Cardiac muscle cell (in vitro differentiated cells and primary cell): ENCODE measurements around the gene SLA2. TPM values are rescaled to one million over a fixed set of nuclear protein-coding genes. Genes with fewer than 3 reads are reported as not detected.
A peak's percentile ranks its signal among the peaks of the same experiment; 100 is the strongest.

ENCODE experiments used
- DNase-seq, 2 donors: peaks; one replicate each; pipeline versions ENCODE4 v3.0.0 to v3.0.0-alpha.2; 2010 to 2017; ENCODE audit warnings: low read depth in 1 of 2, low spot score in 1 of 2
- H3K27ac ChIP-seq: fragments of 200-600 bp; sonication (generic); 2 replicates; pipeline ENCODE4 v1.5.1; 2016
- H3K27me3 ChIP-seq: fragments of 200-600 bp; sonication (generic); 2 replicates; pipeline ENCODE4 v1.6.0; 2016; ENCODE audit warnings: control low read depth
- H3K36me3 ChIP-seq: fragments of 200-600 bp; sonication (generic); 2 replicates; pipeline ENCODE4 v1.5.1; 2016; ENCODE audit warnings: control low read depth
- H3K4me1 ChIP-seq: fragments of 200-600 bp; sonication (generic); 2 replicates; pipeline ENCODE4 v1.8.1; 2017; ENCODE audit warnings: low read depth, mild to moderate bottlenecking, mixed run types
- H3K4me3 ChIP-seq: fragments of 200-600 bp; sonication (generic); 2 replicates; pipeline ENCODE4 v1.5.1; 2016; ENCODE audit warnings: mild to moderate bottlenecking
- H3K9me3 ChIP-seq: fragments of 200-600 bp; sonication (generic); 2 replicates; pipeline ENCODE4 v1.5.1; 2017; ENCODE audit warnings: low read depth, mild to moderate bottlenecking, control low read depth
- CTCF ChIP-seq: IDR thresholded peaks from 2 replicates; pipeline ENCODE4 v1.5.1; 2012; ENCODE audit warnings: low read depth, mild to moderate bottlenecking, low read length
- polyA plus RNA-seq: library from polyadenylated mRNA; unstranded; fragments of >200 nt; fragmentation: Nextera tagmentation; extraction: Ambion mirVana; gene quantifications from 2 replicates; pipeline ENCODE4 v1.2.1, GENCODE V29; 2016
- total RNA-seq: library from RNA; depleted of rRNA; stranded (reverse); fragments of >200 nt; gene quantifications from 2 replicates; pipeline ENCODE4 v1.2.3, GENCODE V29; 2016

The SLA2 gene
- total and polyA plus RNA-seq, 2 experiments from 2014 or later: 0.21 TPM; not detected in 1

- H3K9me3 ChIP-seq: no peaks in the 10 kb centered on the region
- H3K27ac ChIP-seq: no peak overlapping the region
- DNase-seq: no peak
- H3K36me3 ChIP-seq: peaks cover 2% of the 10 kb centered on the region
- H3K4me1 ChIP-seq: no peaks in the 10 kb centered on the region
- no peaks in the 10 kb centered on the region for H3K27me3 ChIP-seq
- H3K4me3 ChIP-seq: no peak overlapping the region
- TF ChIP-seq CTCF: no peak
Measured at GRCh38 chr20:36655004-36655403, 9.0 kb upstream of the SLA2 start.

GRCh38 chr20:36654506-36654905 lies 8.5 kb upstream of the SLA2 start:
- no peak for DNase-seq
- no peak overlapping the region for H3K27ac ChIP-seq
- H3K4me1 ChIP-seq: no peaks in the 10 kb centered on the region
- no peaks in the 10 kb centered on the region for H3K9me3 ChIP-seq
- H3K4me3 ChIP-seq: no peak overlapping the region
- no peaks in the 10 kb centered on the region for H3K27me3 ChIP-seq
- TF ChIP-seq CTCF: no peak
- H3K36me3 ChIP-seq: no peaks in the 10 kb centered on the region

GRCh38 chr20:36653456-36653855 lies 7.5 kb upstream of the SLA2 start:
- H3K36me3 ChIP-seq: no peaks in the 10 kb centered on the region
- no peak for DNase-seq
- H3K27ac ChIP-seq: no peak overlapping the region
- no peak for TF ChIP-seq CTCF
- no peaks in the 10 kb centered on the region for H3K4me1 ChIP-seq
- H3K9me3 ChIP-seq: no peaks in the 10 kb centered on the region
- H3K4me3 ChIP-seq: no peak overlapping the region
- H3K27me3 ChIP-seq: no peaks in the 10 kb centered on the region

DNA sequence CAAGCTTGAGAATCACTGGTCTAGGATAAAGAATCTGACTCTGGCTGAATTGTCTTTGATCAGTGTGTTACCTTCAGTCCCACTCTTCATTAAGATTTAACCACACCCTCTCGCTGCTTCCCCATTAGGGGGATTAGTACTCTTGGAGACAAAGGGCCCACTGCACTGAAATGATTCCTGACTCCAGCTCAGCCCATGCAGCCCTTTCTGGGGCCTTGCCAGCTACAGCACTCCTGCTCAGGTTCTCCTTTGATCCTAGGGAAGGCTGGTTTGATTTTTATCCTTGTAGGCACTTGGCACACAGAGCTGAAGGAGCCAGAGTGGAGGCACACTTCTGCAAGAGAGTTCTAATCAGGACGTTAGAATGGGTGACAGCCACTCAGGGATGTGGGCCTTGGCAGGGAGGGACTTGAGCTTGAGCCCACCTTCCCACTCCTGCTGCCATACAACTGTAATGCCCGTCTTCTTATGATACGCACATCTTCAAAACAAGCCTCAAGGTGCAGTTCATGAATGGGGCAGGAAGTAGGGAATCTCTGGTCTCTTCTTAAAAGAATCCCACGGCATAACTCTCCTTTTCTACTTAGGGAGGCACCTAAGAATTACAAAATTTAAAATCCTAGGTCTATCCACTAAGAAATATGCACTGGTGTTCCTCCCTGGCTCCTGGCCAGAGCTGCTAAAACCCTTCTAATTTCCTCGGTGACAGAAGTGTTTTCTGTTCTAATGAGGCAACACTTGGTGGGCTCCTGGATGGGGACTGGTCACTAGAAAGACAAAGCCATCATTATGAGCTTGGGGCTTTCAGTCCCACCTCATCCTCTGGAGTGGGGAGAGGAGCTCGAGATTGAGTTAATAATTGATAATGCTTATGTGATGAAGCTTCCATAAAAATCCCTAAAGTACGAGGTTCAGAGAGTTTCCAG lies 1.5 kb upstream of the SLA2 start:
- TF ChIP-seq CTCF: no peak
- DNase-seq: peak in 1 of 2 donors; percentile 10
- Histone ChIP-seq H3K4me3 (no peak overlapping the region), H3K4me1 (peaks cover 6% of the 10 kb centered on the region), H3K27ac (peak overlapping the region; percentile 62), H3K9me3 (no peaks in the 10 kb centered on the region), H3K36me3 (no peaks in the 10 kb centered on the region), H3K27me3 (no peaks in the 10 kb centered on the region)

DNA sequence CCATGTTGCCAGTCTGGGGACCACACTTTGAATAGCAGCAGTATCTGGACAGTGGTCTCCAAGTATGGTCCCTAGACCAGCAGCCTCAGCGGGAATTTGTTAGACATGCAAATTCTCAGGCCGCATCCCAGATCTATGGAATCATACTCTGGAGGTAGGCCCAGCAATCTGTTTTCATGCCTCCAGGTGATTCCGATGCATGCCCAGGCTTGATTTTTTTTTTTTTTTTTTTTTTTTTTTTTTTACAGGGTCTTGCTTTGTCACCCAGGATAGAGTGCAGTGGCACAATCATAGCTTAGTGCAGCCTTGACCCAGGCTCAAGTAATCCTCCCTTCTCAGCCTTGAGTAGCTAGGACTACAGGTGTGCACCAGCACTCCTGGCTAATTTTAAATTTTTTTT lies 682 bp upstream of the SLA2 start:
- H3K27me3 ChIP-seq: no peaks in the 10 kb centered on the region
- DNase-seq: no peak
- no peak overlapping the region for H3K4me3 ChIP-seq
- H3K4me1 ChIP-seq: peaks cover 6% of the 10 kb centered on the region
- H3K27ac ChIP-seq: no peak overlapping the region
- no peaks in the 10 kb centered on the region for H3K36me3 ChIP-seq
- no peak for TF ChIP-seq CTCF
- no peaks in the 10 kb centered on the region for H3K9me3 ChIP-seq
